NCI-H146 (cell line): ENCODE results near the gene CAMP.
A peak's percentile ranks its signal among the peaks of the same experiment; 100 is the strongest.
"Not testable (repeated sequence)": the region's sequence is repeated elsewhere in the genome, so short reads cannot be mapped to it uniquely, and the experiment has no call there.

Experiments used
- DNase-seq: peaks from one replicate; lab custom pipeline; 2025; lab: John Stamatoyannopoulos, UW

The CAMP gene

GRCh38 chr3:48222616-48223513, at the start of gene CAMP:
Gene CAMP, plus strand, starts transcription at chr3:48223495. Its CDS starts 17 bp downstream, at chr3:48223512.
- DNase-seq: peak; percentile 67

DNA sequence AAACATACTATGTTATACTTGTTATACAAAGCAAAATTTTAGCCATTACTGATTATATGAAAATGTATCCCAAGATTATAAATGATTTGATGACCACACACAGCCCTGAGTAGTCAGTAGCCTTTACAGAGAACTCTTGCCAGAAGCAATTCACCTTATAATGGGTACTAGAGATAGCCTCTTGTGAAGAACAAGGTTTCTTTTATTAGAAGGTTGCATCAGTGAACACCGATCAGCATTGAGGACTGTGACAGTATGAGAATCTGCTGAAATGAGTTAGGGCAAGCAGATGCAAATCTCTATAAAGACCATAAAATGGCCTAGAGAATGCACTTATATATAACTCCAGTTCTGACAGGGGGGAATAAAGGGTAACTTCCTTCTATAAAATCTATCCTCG, 45.2 kb upstream of the CAMP start:
- DNase-seq: no peak

DNA sequence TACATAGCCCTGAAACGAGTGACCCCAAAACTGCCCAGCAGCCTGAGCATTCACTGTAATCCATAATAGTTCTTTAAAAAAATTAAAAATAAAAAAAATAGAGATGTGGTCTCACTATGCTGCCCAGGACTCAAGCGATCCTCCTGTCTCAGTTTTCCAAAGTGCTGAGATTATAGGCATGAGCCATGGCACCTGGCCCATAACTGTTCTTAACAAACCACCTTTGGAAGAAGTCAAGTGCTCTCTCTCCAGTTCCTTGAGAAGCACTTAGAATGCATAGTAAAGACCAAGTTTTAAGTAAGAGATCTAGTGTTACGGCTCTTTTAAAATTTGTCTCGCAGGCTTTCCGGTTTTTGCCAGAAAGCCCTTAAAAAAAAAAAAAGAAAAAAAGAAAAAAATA, 43.3 kb upstream of the CAMP start:
- no peak for DNase-seq

DNA sequence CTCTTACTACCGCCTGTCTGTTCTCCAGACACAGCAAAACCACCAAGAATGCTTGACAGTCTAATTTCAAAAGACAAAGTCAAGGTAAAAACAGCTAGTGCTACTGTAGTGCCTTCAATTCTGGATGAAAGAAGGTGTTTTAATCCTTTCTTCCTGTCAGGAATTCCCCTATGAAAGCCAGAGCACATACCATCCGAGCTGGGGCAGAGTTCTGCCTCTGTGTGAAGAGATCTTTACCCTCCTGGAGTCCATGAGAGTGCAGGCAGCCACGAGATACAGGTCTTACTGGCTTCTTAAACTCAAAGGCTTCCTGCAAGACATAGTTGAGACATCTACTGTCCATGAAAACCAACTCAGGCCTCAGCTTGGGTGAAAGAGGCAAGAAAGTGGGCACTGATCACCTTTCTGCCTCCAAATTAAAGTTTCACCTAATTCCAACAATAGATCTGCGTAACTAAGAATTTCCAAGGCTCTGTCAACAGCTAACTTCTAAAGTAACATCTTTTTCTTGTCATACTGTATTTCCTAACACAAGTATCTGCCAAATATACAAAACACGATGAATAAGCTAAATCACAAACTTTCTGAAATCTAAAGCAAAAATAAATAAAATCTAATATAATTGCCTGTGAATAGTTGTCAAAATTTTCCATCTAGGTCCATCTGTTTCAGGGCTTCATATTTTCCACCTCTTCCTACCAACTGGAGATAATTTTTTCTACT, 42.6 kb upstream of the CAMP start:
- DNase-seq: no peak

GRCh38 chr3:48184299-48184698, 39.0 kb upstream of the CAMP start:
- DNase-seq: no peak

DNA sequence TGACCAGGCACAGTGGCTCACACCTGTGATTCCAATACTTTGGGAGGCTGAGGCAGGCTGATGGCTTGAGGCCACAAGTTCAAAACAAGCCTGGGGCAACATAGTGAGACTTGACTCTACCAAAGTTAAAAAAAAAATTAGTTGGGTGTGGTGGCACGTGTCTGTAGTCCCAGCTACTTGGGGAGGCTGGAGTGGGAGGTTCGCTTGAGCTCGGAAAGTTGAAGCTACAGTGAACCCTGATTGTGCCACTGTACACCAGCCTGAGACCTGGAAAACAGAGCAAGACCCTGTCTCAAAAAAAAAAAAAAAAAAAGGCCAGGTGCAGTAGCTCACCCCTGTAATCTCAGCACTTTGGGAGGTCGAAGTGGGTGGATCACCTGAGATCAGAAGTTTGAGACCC, 38.2 kb upstream of the CAMP start:
- DNase-seq: no peak

GRCh38 chr3:48186631-48187300, 36.5 kb upstream of the CAMP start:
- DNase-seq: no peak

GRCh38 chr3:48187301-48187578, 36.1 kb upstream of the CAMP start:
- DNase-seq: no peak

DNA sequence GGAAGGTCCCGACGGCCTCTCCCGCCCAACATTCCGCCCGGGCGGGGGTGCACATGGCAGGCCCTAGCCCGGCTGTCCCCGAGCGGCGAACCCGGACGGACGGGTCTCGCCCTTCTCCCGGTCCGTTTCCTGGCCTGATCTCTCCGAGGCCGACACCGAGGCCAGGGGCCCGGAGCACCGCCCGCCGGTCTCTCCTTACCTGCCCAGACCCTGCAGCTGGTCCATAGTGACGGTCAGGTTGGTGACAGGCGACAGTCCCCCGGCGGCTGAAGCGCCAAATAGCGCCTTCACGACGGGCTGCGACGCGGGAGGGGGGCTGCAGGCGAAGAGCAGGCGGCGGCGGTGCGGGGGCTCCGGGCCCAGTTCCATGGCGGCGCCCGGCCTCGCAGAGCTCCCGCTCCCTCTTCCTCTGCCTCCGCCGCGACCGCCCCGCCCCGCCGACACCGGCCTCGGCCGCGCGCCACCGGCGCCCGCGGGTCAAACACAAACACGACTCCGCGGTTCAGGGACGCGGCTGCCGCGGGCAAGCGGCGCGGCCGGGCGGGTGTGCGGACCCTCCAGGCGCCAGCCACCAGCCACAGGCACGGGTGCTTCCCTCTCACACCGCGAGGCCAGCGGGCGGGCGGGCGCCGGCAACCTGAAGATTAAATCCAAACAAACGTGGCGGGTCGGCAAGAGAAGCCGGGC, 35.6 kb upstream of the CAMP start:
- DNase-seq: peak; percentile 51

DNA sequence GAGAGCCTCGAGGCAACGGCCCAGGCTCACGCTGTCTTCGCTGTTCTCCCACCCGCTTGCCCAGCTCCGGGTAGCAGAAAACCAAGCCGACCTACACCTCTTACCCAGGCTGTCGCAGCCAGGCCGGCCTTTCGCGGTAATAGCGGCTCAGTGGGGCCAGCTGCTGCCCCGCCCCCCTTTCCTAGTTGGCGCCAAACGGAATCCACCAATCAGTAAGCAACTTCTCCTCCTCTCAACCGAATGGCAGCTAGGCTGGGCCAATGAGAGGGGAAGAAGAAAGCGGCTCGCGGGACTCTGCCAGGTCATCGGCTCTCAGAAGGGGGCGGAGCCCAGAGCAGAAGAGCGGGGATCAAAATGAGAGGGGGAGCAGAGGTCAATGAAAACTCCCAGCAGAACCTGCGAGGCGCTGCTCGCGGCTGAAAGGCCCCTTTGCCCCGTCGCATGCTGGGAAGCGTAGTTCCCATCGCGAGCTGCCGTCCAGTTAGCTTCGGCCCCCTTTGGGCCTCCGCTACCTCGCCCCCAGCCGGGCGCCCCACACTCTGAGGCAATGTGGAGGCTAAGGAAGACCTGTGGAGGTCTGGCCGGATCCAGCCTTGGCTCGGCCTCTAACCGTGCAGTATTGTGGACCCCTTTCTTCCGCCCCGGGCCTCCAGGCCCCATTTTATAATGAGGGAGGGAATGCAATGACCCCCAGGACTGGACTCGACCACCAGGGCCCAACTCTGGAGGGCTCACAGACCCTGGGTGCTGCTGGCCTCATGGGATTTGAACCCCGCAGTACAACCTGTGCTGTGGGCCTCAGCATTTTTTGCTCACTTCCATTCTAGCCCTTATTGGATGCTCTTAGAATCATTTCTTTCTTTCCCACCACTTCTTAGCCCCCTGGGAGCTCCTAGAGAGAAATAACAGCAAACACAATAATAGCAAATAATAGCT, 34.8 kb upstream of the CAMP start, which contains the start of gene CDC25A:
Gene CDC25A, minus strand, starts transcription at position 152 of the 936 bp plus-strand sequence. CDS start 470 bp downstream, outside the sequence.
- peak; percentile 97 for DNase-seq

DNA sequence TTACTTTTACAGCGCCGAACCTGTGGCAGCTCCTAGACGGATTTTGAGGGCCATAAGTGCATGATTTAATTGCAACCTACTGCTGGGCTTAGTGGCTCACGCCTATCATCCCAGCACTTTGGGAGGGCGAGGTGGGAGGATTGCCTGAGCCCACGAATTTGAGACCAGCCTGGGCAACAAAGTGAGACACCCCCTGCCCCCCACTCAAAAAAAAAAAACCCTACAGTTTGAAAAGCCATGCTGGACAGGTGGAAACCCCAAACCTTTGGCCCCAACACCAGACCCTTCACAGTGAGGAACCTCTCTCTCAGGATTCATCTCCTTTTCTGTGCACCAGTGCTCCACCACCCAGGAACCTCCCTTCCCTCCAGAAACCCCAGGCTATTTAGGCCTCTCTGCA, 34.0 kb upstream of the CAMP start:
- no peak for DNase-seq

DNA sequence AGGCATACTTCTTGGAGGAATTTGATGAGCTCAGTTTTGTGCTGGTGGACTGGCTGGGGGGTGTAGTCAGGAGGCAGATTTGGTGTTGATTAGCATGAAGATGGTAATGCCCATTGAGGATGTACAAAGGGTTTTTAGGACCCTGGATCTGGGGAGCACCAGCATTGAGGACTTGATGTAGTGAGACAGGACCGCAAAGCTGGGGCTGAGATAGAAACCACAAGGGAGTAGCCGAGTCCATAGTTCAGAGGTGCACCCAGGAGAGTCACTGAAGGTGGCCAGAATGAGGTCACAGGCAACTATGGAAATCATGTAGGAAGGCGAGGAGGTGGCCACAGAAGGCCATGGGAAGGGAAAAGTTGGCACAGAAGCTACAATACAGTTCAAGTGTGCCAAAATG, 32.4 kb upstream of the CAMP start:
- no peak for DNase-seq

GRCh38 chr3:48194446-48195071, 28.7 kb upstream of the CAMP start:
- DNase-seq: peak; percentile 60

- DNase-seq: no peak
Measured at GRCh38 chr3:48196611-48197010, 26.7 kb upstream of the CAMP start.

DNA sequence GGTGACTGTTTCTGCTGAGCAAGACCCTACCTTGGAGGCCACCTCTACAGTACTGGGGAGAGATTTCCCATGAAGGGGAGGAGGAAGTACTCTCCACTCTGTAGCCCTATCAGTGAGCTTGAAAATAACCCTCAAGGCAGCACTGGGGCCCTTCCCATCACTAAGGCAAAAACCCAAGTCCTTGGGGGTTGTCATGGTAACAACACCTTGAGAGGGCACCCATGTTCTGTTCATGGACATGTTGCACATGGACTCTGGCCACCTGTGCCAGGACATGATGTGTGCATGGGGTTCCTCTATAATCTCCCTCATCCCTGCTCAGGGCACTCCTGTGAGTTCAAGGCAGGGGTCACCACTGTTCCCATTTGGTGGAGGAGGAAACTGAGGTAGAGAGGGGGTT, 24.2 kb upstream of the CAMP start:
- DNase-seq: no peak

DNA sequence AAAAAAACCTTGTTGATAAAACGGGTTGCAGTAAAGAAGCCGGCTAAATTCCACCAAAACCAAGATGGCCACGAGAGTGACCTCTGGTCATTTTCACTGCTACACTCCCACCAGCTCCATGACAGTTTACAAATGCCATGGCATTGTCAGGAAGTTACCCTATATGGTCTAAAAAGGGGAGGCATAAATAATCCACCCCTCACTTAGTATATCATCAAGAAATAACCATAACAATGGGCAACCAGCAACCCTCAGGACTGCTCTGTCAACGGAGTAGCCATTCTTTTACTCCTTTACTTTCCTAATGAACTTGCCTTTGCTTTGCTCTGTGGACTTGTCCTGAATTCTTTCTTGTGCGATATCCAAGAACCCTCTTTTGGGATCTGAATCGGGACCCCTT, 20.7 kb upstream of the CAMP start:
- no peak for DNase-seq

- DNase-seq: no peak
Measured at GRCh38 chr3:48208076-48208475, 15.2 kb upstream of the CAMP start.

DNA sequence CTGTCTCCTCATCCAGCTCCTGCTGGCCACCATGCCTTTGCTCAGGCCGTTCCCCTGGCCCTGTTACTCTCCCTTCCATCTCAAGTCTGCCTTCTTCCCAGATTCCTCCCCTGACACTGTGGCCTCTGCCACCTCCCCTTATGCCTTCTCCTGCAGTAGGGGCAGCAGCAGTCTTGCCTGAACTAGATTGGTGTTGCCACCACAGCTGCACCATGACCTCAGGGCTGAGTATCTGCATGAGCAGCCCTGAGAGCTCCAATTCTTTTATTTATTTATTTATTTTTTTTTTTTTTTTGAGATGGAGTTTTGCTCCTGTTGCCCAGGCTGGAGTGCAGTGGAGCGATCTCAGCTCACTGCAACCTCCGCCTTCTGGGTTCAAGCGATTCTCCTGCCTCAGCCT, 13.8 kb upstream of the CAMP start:
- DNase-seq: no peak

DNA sequence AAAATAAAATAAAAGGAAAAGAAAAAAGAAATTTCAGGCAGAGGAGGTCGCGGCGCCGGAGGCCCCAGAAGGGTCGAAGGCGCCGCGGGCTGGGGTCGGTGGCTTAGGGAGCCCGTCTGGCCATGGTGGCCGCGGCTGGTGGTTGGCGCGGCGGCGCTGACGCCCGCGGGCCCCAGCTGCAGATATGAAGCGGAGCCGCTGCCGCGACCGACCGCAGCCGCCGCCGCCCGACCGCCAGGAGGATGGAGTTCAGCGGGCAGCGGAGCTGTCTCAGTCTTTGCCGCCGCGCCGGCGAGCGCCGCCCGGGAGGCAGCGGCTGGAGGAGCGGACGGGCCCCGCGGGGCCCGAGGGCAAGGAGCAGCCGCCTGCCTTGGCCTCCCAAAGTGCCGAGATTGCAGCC, 12.8 kb upstream of the CAMP start:
- DNase-seq: not testable (repeated sequence)

DNA sequence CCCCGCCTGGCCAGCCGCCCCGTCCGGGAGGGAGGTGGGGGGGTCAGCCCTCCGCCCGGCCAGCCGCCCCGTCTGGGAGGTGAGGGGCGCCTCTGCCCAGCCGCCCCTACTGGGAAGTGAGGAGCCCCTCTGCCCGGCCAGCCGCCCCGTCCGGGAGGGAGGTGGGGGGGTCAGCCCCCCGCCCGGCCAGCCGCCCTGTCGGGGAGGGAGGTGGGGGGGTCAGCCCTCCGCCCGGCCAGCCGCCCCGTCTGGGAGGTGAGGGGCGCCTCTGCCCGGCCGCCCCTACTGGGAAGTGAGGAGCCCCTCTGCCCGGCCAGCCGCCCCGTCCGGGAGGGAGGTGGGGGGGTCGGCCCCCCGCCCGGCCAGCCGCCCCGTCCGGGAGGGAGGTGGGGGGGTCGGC, 11.5 kb upstream of the CAMP start:
- DNase-seq: not testable (repeated sequence)

GRCh38 chr3:48214225-48214624, 9.1 kb upstream of the CAMP start:
- DNase-seq: no peak
